ENCODE results near the gene AK5.
"Not testable (repeated sequence)": the region's sequence is repeated elsewhere in the genome, so short reads cannot be mapped to it uniquely, and the experiment has no call there.

AK5 gene

GRCh38 chr1:77283701-77284425, 2.0 kb downstream of the AK5 start:
- in situ Hi-C loops (cut with MboI; ENCODE audit: low sequenced_read_pairs): no loop called here

GRCh38 chr1:77287535-77287934, 5.7 kb downstream of the AK5 start:
- in situ Hi-C loops (cut with MboI; ENCODE audit: low sequenced_read_pairs): no loop called here

- in situ Hi-C loops (cut with MboI; ENCODE audit: low sequenced_read_pairs): no loop called here
These were observed 6.5 kb downstream of the AK5 start for GRCh38 chr1:77288275-77288674.

GRCh38 chr1:77290576-77290975, 8.8 kb downstream of the AK5 start:
- in situ Hi-C loops (cut with MboI; ENCODE audit: low sequenced_read_pairs): no loop called here

- in situ Hi-C loops (cut with MboI; ENCODE audit: low sequenced_read_pairs): no loop called here
These were observed 10.7 kb downstream of the AK5 start for GRCh38 chr1:77292551-77292950.

GRCh38 chr1:77300566-77300965, 18.7 kb downstream of the AK5 start:
- in situ Hi-C loops (cut with MboI; ENCODE audit: low sequenced_read_pairs): no loop called here

GRCh38 chr1:77303387-77303786, 21.6 kb downstream of the AK5 start:
- in situ Hi-C loops (cut with MboI; ENCODE audit: low sequenced_read_pairs): no loop called here

- in situ Hi-C loops (cut with MboI; ENCODE audit: low sequenced_read_pairs): no loop called here
These were observed 27.2 kb downstream of the AK5 start for GRCh38 chr1:77308889-77309621.

- in situ Hi-C loops (cut with MboI; ENCODE audit: low sequenced_read_pairs): no loop called here
These were observed 29.1 kb downstream of the AK5 start for GRCh38 chr1:77310924-77311323.

GRCh38 chr1:77312364-77312763, 30.5 kb downstream of the AK5 start:
- in situ Hi-C loops (cut with MboI; ENCODE audit: low sequenced_read_pairs): not testable (repeated sequence)

GRCh38 chr1:77313491-77313890, 31.7 kb downstream of the AK5 start:
- in situ Hi-C loops (cut with MboI; ENCODE audit: low sequenced_read_pairs): no loop called here

- in situ Hi-C loops (cut with MboI; ENCODE audit: low sequenced_read_pairs): no loop called here
These were observed 34.2 kb downstream of the AK5 start for GRCh38 chr1:77316006-77316405.

- in situ Hi-C loops (cut with MboI; ENCODE audit: low sequenced_read_pairs): no loop called here
These were observed 35.1 kb downstream of the AK5 start for GRCh38 chr1:77316966-77317365.

GRCh38 chr1:77319036-77319705, 37.4 kb downstream of the AK5 start:
- in situ Hi-C loops (cut with MboI; ENCODE audit: low sequenced_read_pairs): no loop called here

GRCh38 chr1:77322061-77322900, 40.5 kb downstream of the AK5 start:
- in situ Hi-C loops (cut with MboI; ENCODE audit: low sequenced_read_pairs): no loop called here

- in situ Hi-C loops (cut with MboI; ENCODE audit: low sequenced_read_pairs): no loop called here
These were observed 51.7 kb downstream of the AK5 start for GRCh38 chr1:77333501-77333900.

- in situ Hi-C loops (cut with MboI; ENCODE audit: low sequenced_read_pairs): no loop called here
These were observed 54.9 kb downstream of the AK5 start for GRCh38 chr1:77336729-77337128.

- in situ Hi-C loops (cut with MboI; ENCODE audit: low sequenced_read_pairs): no loop called here
These were observed 57.5 kb downstream of the AK5 start for GRCh38 chr1:77339326-77339725.

GRCh38 chr1:77341195-77341594, 59.4 kb downstream of the AK5 start:
- in situ Hi-C loops (cut with MboI; ENCODE audit: low sequenced_read_pairs): no loop called here

- in situ Hi-C loops (cut with MboI; ENCODE audit: low sequenced_read_pairs): no loop called here
These were observed 60.9 kb downstream of the AK5 start for GRCh38 chr1:77342745-77343144.

- in situ Hi-C loops (cut with MboI; ENCODE audit: low sequenced_read_pairs): no loop called here
These were observed 65.8 kb downstream of the AK5 start for GRCh38 chr1:77347646-77348045.
